Measurements from ENCODE around the gene AXL.

AXL gene

DNA sequence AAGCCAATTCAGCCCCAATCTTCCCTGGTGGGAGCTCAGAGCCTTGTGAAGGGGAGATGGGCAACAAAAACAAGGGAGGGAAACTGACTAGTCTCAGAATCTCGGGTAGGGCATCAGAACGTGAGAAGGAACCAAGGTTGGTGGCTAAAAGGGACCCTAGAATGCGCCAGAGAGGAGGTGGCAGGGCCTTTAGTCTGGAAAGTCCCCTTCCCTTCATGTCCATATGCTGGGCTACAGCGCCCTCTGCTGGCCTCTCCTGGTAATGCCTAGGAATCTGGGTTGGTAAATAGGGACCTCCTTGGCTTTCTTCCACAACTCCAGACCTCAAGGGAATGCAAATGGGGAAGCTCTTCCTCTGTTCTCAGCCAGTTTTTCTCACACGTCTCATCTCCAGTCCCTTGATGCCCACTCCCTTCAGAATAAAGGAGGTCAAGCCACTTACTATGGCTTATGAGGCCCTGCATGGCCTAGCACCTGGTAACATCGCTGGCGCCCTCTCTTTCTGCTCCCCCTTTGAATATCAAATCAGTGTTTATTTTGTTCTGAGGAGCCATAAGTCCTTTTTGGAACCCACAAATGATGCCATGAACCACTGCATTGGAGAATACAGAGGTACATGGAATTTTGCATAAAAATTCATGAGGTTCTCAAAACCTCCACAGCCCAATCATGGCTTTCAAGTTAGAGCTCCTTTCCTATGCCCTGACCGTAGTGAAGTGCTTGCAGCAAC is 89.6 kb downstream of the AXL start:
- DNase-seq (ENCODE audit: low spot score) = peak; percentile 79

DNA sequence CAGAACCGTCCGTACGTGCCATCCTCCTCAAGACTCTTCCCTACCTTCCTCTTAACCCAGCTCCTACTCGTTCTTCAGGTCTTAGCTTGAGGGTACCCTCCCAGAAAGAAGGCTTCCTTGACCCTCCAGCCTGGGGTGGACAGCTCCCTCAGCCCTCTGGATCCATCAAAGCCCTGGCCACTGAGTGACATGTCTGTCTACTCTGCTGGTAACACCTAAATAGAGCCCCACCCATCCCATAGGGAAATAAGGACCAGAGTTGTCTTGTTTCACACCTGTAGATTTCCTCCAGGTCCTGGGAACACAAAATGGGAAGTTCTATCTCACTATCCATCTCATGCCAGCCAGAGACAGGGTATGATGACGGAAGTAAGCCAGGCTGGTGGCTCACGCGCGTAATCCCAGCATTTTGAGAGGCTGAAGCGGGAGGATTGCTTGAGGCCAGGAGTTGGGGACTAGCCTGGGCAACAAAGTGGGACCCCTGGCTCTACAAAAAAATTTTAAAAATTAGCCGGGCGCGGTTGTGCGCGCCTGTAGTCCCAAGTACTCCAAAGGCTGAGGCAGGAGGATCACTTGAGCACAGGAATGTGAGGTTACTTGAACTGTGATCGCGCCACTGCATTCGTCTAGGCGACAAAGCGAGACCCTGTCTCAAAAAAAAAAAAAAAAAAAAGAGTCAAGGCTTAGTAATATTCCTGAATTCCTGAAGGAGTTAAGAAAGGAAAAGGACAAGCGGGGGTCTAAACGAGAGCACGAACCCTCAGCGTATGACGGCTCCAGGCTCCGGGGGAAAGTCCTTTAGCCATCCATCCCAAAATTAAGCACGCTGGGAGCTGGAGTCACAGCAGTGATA is 90.4 kb downstream of the AXL start:
- DNase-seq (ENCODE audit: low spot score) = no peak

DNA sequence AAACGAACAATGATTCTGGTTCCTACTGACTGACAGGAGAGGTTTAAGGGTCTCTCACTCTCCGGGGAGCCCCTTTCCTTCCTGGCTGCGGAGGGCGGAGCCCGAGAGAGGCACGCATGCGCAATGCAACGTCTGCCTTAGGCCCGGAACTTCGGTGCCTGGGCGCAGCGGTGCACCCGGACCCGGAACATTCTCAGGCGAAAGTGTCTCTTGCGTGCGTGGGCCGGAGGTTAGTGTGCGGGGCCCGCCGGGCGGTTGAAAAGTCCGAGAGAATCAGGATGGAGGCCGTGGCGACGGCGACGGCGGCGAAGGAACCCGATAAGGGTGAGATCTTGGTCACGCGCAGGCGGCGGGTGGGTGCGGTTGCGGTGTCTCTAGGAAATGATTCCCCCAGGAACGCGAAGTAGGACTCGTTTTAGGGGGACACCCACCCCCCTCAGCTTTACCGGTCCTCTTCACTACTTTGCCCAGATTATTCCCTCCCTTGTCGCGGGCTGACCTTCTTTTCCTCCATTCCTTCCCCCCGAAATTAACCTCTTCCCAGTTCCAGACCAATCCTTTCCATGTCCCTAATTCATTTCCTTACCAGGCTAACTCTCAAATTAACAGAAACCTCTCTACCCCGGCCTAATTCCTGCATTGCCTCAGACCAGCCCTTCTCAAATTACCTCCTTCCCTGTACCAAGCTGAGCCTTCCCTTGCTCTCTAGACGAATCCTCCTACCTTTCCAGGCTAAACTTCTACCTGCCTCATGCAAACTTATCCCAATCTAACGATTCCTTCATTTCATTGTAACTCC is 91.2 kb downstream of the AXL start, which contains the start of gene CCDC97:
Gene CCDC97 (plus strand): TSS at position 140 of the 799 bp plus-strand sequence. CDS start 139 bp downstream, at position 279.
- DNase-seq (ENCODE audit: low spot score) = peak; percentile 93

DNA sequence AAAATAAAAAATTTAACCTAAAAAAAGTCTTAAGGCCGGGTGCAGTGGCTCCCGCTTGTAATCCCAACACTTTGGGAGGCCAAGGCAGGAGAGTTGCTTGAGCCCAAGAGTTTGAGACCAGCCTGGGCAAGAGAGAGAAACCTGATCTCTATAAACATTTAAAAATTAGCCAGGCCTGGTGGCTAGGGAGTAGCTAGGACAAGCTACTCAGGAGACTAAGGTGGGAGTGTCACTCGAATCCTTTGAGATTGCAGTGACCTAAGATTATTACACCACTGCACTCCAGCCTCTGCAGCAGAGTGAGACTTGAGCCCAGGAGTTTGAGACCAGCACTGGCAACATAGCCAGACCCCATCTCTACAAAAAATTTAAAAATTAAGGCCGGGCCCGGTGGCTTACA is 92.0 kb downstream of the AXL start:
- no peak for DNase-seq (ENCODE audit: low spot score)

All from germinal center (tissue), 1 donor.